Body of pancreas (tissue), 4 donors: ENCODE results near the gene NHERF2. TPM values are rescaled to one million over a fixed set of nuclear protein-coding genes. Genes with fewer than 3 reads are reported as not detected.

ENCODE experiments used
- ATAC-seq: fragments of 150-250 bp; one replicate; pipeline ENCODE4 v1.9.1; 2016
- DNase-seq, 4 donors: peaks; one replicate each; pipeline ENCODE4 v3.0.0-alpha.2; 2019
- H3K27ac ChIP-seq, 4 donors: fragments of 200-600 bp; sonication (generic); 1 replicate in 3 of 4; 2 replicates in 1 of 4; pipeline versions ENCODE4 v1.5.1 to v1.6.1; 2016 to 2019; ENCODE audit warnings: mild to moderate bottlenecking in 1 of 4, mixed read lengths in 1 of 4, moderate library complexity in 1 of 4
- H3K27me3 ChIP-seq, 2 donors: fragments of 200-600 bp; sonication (generic); one replicate each; pipeline ENCODE4 v1.6.0; 2016; ENCODE audit warnings: mild to moderate bottlenecking in 1 of 2
- H3K36me3 ChIP-seq, 2 donors: fragments of 200-600 bp; sonication (generic); replicated peaks in 1 of 2; 2 replicates each; pipeline ENCODE4 v1.5.1; 2016; ENCODE audit warnings: low read depth in 2 of 2; ENCODE audit not compliant: insufficient read depth in 1 of 2
- H3K4me1 ChIP-seq: fragments of 200-600 bp; sonication (generic); one replicate; pipeline ENCODE4 v1.6.0; 2016
- H3K4me3 ChIP-seq, 2 donors: fragments of 200-600 bp; sonication (generic); 1 replicate in 1 of 2; 2 replicates in 1 of 2; pipeline ENCODE4 v1.5.1; 2016 to 2019
- H3K9me3 ChIP-seq, 3 donors: fragments of 200-600 bp; sonication (generic); 1 replicate in 2 of 3; 2 replicates in 1 of 3; pipeline ENCODE4 v1.5.1; 2016
- POLR2A ChIP-seq, 3 donors: fragments of 450-650 bp; IDR thresholded peaks; one replicate each; pipeline ENCODE4 v1.6.1; 2016; ENCODE audit warnings: antibody characterized with exemption in 3 of 3, mild to moderate bottlenecking in 2 of 3
- WGBS, 2 donors: methylation state at CpG; one replicate each; pipeline ENCODE4 v1.1.5; 2017; 5-methylcytosine and 5-hydroxymethylcytosine counted together
- intact Hi-C: fragments of 100-400 bp; cut with DNase I; formaldehyde crosslinking; loops from one replicate; pipeline ENCODE4 v1.15.1; 2023
- total RNA-seq, 2 donors: library from RNA; depleted of rRNA; stranded (reverse); fragments of >200 nt; gene quantifications; one replicate each; pipeline ENCODE4 v1.1.0, GENCODE V29; 2016
- TF ChIP-seq, protein P1 (sequence below), 7 experiments: fragments of 450-650 bp in 4 of 7; fragments of 200-600 bp in 3 of 7; sonication (generic) in 3 of 7; IDR thresholded peaks; one replicate each; pipeline ENCODE4 v1.5.1; 2016 to 2019; ENCODE audit warnings: antibody characterized with exemption in 7 of 7

Gene NHERF2
- total RNA-seq, 2 donors from 2014 or later = 32.7 to 87.3 TPM

DNA sequence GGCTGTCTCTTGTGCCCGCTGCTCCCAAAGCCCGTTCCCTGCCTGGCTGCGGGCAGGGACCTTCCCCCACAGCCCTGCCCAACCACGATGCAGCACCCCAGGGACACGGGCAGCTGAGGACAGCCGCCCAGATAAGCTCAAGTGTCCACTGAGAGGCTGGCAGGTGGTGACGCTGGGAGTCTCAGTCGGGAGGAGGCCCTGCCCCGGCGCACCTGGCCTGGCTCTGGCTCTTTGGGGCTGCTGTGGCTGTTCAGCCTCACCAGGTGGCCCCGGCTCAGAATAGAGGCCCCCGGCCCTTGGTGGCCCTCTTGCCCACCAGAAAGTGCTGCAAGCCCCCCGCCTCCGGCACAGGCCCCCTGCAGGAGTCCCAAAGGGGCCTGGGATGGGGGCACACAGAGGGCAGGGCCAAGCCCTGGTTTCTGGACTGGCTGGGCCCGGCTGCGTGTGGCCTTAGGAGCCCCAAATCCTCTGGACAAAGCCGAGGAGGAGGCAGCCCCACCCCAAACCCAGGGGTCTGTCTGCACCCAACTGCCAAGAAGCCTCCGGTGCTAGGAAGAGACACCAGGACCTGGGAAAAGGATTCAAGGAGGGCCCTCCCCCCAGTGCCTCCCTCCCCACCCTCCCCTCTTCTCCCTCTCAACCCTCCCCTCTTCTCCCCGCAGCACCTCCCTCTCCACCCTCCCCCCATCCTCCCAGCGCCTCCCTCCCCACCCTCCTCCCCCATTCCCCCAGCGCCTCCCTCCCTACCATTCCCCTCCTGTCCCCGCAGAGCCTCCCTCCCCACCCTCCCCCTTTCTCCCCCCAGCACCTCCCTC is 15.7 kb downstream of the NHERF2 start:
- Histone ChIP-seq H3K36me3 (no peaks in the 10 kb centered on the region), H3K9me3 (no peaks in the 10 kb centered on the region), H3K27ac (peak overlapping the region in 1 of 4 donors; percentile 39), H3K27me3 (no peaks in the 10 kb centered on the region), H3K4me3 (no peak overlapping the region), H3K4me1 (peaks cover 23% of the 10 kb centered on the region)
- intact Hi-C loops = no loop called here
- 75 to 89% methylated on average over 7 to 15 of the region's 22 CpGs for WGBS, 2 donors
- DNase-seq (peak in 1 of 4 donors; percentile 47), ATAC-seq (no peak)
- TF ChIP-seq, protein P1, sequence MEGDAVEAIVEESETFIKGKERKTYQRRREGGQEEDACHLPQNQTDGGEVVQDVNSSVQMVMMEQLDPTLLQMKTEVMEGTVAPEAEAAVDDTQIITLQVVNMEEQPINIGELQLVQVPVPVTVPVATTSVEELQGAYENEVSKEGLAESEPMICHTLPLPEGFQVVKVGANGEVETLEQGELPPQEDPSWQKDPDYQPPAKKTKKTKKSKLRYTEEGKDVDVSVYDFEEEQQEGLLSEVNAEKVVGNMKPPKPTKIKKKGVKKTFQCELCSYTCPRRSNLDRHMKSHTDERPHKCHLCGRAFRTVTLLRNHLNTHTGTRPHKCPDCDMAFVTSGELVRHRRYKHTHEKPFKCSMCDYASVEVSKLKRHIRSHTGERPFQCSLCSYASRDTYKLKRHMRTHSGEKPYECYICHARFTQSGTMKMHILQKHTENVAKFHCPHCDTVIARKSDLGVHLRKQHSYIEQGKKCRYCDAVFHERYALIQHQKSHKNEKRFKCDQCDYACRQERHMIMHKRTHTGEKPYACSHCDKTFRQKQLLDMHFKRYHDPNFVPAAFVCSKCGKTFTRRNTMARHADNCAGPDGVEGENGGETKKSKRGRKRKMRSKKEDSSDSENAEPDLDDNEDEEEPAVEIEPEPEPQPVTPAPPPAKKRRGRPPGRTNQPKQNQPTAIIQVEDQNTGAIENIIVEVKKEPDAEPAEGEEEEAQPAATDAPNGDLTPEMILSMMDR (IDR thresholded peaks at IDR 0.05) = no peak

DNA sequence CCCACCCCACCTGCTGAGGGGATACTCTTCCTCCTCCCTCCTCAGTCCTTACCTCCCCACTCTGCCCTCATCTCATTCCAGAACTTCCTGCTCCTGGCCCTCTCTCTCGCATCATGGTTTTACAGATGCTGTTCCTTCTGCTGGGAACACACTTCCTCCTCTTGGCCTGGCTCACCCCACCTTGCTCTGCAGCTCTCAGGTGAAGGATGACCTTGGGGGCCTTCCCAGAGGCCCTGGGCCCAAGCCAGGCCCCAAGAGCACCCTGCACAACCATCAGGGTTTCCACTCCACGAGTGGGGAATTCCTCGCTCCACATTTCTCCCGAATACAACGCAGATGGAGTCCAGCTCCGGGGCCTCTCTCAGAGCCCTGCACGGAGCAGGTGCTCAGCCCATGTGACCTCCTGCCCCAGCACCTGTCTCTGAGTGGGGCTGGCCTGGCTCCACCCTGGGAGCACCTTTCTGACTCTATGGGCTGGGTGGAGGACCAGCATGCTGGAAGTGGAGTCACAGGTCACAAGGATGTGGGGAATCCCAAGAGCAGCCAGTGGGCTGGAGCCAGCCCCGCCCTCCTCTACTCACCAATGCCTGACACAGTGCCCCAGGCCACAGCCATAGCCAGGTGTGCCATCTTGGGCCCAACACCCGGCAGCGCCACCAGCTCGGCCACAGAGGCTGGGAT is 16.4 kb downstream of the NHERF2 start:
- no peak for ATAC-seq
- DNase-seq = no peak
- WGBS, 2 donors = 83 to 89% methylated on average over 5 to 11 of the region's 11 CpGs
- TF ChIP-seq POLR2A (IDR thresholded peaks at IDR 0.05) = no peak
- TF ChIP-seq, protein P1 (IDR thresholded peaks at IDR 0.05) = no peak
- Histone ChIP-seq H3K27me3 (no peaks in the 10 kb centered on the region), H3K4me1 (peaks cover 24% of the 10 kb centered on the region), H3K4me3 (no peak overlapping the region), H3K36me3 (no peaks in the 10 kb centered on the region), H3K9me3 (no peaks in the 10 kb centered on the region), H3K27ac (no peak overlapping the region)
- intact Hi-C loops = no loop called here

DNA sequence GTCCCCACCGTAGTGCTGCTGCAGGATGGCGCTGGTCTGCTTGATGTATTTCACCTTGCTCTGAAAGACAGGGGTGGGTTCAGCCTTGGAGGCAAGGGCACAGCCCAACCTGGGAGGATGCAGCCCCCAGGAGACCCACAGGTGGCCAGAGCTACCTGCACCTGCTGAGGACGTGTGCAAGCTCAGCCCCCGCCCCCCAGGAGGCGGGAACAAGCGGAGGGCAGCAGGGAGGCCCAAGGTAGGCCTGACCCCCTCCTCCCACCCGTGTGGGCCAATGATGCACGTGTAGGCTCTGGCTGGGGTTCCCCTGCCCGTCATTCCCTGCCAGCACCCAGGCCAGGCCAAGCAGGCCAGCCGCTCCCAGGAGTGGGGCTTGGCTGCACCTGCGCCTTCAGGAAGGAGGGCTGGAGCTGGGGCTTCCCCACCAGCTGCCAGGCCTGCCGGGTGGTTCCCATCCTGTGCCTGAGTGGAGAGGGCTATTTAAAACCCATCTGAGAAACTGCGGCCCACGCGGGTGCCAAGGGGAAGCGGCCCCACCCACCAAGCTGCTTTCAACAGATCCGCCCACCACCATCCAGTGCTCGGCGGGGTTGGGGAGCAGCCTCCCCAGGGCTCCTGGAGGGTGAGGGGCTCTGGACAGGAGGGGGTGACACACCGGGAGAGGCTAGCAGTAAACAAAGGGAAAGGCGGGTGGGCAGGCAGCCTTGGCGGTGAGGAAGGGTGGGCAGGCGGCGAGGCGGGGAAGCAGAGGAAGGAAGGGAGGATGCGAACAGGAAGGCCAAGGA is 17.2 kb downstream of the NHERF2 start:
- intact Hi-C loops = no loop called here
- TF ChIP-seq POLR2A (IDR thresholded peaks at IDR 0.05) = no peak
- TF ChIP-seq, protein P1 (IDR thresholded peaks at IDR 0.05) = no peak
- ATAC-seq = no peak
- no peaks in the 10 kb centered on the region for H3K27me3 ChIP-seq
- H3K4me1 ChIP-seq = peaks cover 26% of the 10 kb centered on the region
- peak overlapping the region in 1 of 4 donors; percentile 8 for H3K27ac ChIP-seq
- H3K36me3 ChIP-seq = no peaks in the 10 kb centered on the region
- DNase-seq = no peak
- H3K9me3 ChIP-seq = no peaks in the 10 kb centered on the region
- no peak overlapping the region for H3K4me3 ChIP-seq
- WGBS, 2 donors = 78 to 100% methylated on average over 2 to 26 of the region's 26 CpGs

DNA sequence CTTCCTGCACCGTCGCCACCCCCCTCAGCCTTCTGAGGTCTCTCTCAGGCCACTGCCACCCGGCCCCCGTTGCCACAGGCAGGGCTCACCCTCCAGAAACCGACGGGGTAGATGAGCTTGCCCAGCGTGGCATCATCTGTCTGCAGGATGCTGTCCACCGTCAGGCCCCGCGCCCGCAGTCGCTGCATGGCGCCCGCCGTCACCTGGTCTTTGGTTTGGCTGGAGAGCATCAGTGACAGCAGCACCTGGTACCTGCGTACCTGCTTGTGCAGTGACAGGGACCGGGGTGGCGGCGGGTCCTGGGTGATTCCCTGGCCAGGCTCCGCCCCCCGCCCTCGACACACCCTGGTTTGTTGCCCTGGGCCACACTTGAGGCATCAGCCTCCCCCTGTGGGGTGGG is 17.8 kb downstream of the NHERF2 start:
- Histone ChIP-seq H3K36me3 (no peaks in the 10 kb centered on the region), H3K9me3 (no peaks in the 10 kb centered on the region), H3K27me3 (no peaks in the 10 kb centered on the region), H3K27ac (no peak overlapping the region), H3K4me1 (peaks cover 29% of the 10 kb centered on the region), H3K4me3 (no peak overlapping the region)
- ATAC-seq = no peak
- intact Hi-C loops = no loop called here
- WGBS, 2 donors = 88 to 96% methylated on average over 18 to 22 of the region's 22 CpGs
- no peak for DNase-seq
- TF ChIP-seq, protein P1 (IDR thresholded peaks at IDR 0.05) = no peak
- TF ChIP-seq POLR2A (IDR thresholded peaks at IDR 0.05) = no peak
